RWPE1 (cell line): Measurements from ENCODE around the gene NODAL.
A peak's percentile ranks its signal among the peaks of the same experiment; 100 is the strongest.

Source experiments
- CTCF ChIA-PET: fragments of 350-600 bp; sonication (Branson Sonifier 250); formaldehyde crosslinking; extraction: SDS; loops from one replicate; lab custom pipeline; 2021; lab: Yijun Ruan, JAX
- POLR2A ChIA-PET: fragments of 400-600 bp; formaldehyde crosslinking; extraction: SDS; loops from one replicate; lab custom pipeline; 2020; ENCODE audit warnings: antibody characterized with exemption; ENCODE audit not compliant: low non-redundant PET; lab: Yijun Ruan, JAX
- DNase-seq: peaks from one replicate; pipeline ENCODE4 v3.0.0; 2012; ENCODE audit warnings: low spot score
- H3K27ac ChIP-seq: fragments of 450-650 bp; 2 replicates; pipeline ENCODE4 v1.5.1; 2017
- TF ChIP-seq, protein P1 (sequence below): fragments of 450-650 bp; conservative IDR thresholded peaks from 2 replicates; pipeline ENCODE4 v1.5.1; 2017; ENCODE audit warnings: low read depth, mild to moderate bottlenecking

The NODAL gene

DNA sequence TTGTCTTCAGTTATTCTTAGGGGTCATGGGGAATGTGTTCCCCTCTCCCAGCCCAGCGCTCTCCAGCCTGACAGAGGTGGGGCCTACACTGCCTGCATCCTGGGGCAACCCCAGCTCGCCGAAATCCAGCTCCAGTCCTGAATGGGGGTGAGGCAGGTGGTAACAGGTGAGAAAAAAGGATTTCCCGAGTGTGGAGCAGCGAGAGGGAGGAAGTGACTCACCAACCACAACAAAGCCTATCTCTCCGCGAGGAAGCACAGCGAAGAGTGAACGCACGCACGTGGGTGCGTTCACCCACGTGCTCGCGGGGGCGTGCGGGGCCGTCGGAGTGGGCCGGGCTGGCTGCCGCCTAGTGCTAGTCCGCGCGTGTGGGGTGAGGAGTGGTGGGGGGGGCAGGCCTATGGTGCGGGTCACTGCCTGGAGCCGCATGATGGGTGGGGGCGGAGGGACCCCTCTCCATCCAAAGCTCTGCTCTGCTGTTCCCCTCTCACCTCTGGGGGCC lies 36.2 kb upstream of the NODAL start:
- DNase-seq: peak; percentile 87
- POLR2A ChIA-PET: no interaction called here
- TF ChIP-seq, protein P1, sequence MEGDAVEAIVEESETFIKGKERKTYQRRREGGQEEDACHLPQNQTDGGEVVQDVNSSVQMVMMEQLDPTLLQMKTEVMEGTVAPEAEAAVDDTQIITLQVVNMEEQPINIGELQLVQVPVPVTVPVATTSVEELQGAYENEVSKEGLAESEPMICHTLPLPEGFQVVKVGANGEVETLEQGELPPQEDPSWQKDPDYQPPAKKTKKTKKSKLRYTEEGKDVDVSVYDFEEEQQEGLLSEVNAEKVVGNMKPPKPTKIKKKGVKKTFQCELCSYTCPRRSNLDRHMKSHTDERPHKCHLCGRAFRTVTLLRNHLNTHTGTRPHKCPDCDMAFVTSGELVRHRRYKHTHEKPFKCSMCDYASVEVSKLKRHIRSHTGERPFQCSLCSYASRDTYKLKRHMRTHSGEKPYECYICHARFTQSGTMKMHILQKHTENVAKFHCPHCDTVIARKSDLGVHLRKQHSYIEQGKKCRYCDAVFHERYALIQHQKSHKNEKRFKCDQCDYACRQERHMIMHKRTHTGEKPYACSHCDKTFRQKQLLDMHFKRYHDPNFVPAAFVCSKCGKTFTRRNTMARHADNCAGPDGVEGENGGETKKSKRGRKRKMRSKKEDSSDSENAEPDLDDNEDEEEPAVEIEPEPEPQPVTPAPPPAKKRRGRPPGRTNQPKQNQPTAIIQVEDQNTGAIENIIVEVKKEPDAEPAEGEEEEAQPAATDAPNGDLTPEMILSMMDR: no peak
- no peak overlapping the region for H3K27ac ChIP-seq
- CTCF ChIA-PET: interaction anchor here (0.6 to 3.6 kb wide), 5 partner anchors 16 to 681 kb away, joined by 3 to 18 read pairs (median 4); no protein-coding TSS in a partner anchor

DNA sequence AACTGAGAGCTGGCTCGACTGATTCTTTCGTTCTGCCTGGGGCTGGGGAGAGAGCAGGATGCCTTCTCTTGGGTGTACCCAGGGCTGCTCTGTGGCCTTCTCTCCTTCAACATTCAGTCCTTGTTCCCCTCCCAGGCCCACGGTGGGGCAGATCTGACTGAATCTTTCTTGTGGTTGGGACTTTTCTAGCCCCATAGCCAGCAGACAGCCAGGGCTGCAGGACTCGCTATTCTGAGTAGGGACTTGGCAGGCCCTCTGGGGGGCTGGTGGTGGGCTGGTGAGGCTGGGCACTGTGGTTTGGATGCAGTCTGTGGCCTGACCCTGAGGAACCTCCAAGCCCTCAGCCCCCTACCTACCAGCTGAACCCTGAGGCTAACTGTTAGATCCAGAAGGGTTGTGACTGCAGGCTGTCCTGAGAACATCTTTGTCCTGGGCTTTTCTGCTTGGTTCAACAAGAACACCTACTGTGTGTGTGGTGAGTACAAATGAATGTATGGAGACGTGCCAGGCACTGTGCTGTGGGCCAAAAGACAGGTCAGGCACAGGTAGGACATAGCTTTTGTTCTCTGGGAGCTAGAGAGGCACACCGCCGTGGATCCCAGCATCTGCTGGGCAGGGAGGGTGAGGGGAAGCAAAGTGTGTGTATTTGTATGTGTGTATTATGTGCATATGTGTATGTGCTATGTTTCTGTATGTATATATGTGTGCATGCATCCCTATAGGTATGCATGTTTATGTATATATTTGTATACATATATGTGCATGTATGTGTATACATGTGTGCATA lies 35.0 kb upstream of the NODAL start:
- ChIA-PET CTCF (interaction anchor here (0.5 to 3.6 kb wide), 5 partner anchors 15 to 284 kb away, joined by 3 to 18 read pairs (median 3); no protein-coding TSS in a partner anchor), POLR2A (no interaction called here)
- DNase-seq: no peak
- no peak overlapping the region for H3K27ac ChIP-seq
- TF ChIP-seq, protein P1: no peak

DNA sequence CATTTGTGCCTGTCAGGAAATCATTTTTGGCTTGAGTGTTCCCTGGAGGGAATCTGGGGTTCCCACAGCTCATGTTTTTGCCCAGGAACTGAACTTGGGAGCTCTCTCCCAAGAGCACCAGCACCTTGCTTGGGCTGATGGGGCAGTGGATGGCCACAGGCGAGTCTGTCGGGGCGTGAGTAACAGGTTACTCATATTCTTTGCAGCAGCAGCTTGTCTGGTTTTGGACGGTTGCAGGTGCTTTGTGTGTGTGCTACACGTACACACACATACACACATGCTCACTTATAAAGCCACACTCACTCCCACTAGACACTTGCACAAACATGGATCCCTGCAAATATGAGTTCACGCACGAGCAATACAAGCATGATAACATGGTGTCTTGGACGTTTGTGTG lies 34.2 kb upstream of the NODAL start:
- peak; percentile 82 for DNase-seq
- ChIA-PET POLR2A (no interaction called here), CTCF (interaction anchor here (0.5 to 3.6 kb wide), 6 partner anchors 14 to 772 kb away, joined by 3 to 18 read pairs (median 3); no protein-coding TSS in a partner anchor)
- TF ChIP-seq, protein P1: no peak
- no peak overlapping the region for H3K27ac ChIP-seq

DNA sequence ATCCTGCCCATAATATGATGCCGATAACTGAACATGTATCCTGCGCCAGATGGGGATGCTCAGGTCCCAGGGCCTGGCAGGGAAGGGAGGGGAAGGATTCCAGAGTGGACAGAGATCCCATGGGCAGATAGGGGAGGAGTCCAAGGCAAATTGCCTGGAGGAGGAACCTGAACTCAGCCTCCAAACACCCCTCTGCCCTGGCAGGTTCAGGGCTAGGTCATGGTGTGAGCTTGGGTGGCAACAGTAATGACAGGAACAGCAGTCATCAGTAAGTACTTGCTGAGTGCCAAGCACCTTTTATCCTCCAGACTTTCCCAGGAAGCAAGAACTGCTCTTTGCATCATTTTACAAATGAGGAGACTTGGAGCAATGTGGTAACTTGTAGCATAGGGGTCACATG lies 33.3 kb upstream of the NODAL start:
- TF ChIP-seq, protein P1: no peak
- ChIA-PET CTCF (interaction anchor here (0.6 to 3.6 kb wide), 2 partner anchors 13 to 1095 kb away, joined by 4 to 18 read pairs; no protein-coding TSS in a partner anchor), POLR2A (no interaction called here)
- DNase-seq: no peak
- H3K27ac ChIP-seq: no peak overlapping the region

DNA sequence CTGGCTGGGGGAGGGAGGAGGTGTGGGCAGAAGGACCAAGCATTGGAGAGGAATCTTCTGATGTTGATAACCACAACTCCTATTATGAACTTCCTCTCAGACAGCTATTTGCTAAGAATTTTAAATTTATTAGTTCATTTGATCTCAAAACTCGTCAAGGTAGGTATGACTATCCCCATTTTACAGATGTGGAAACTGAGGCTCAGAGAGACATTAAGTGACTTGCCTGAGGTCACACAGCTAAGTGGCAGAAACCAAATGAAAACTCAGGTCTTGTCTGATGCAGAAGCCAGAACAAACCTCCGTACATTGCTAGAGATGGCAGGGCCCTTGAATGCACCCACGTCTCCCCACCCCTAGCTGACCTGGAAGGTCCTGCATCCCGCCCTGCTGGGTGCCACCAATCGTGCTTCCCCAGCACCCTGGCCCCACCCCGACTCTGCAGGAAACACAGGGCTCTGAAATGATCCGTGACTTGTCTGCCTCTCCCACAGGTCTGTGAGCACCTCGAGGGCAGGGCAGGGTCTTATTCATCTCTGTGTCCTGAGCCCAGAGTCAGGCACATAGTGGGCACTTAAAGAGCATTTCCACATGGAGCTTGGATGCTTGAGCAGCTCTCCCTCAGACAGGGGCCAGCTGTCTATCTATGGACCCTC lies 31.4 kb upstream of the NODAL start:
- H3K27ac ChIP-seq: no peak overlapping the region
- ChIA-PET POLR2A (no interaction called here), CTCF (interaction anchor here (0.8 kb wide), 1 partner anchor 11 kb away, joined by 4 read pairs; no protein-coding TSS in a partner anchor)
- TF ChIP-seq, protein P1: no peak
- DNase-seq: no peak

DNA sequence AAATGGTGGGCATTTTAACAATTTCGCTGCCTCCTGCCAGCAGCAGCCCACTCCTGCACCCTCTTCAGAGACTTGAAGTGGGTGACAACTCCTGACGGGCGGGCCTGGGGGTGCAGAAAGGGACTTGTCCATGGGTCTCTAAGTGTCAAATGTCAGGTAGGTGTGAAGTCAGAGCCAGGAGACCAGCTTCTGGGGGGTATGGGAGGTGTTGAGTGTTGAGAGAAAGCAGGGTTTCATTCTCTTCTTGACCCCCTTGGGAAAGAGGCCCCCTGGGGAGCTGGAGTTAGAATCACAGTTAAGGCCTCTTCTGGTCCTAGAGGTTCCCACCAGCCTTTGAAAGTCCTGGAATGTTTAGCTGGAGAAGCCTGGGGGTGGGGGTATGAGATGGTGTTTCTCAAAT lies 25.5 kb upstream of the NODAL start:
- no peak overlapping the region for H3K27ac ChIP-seq
- TF ChIP-seq, protein P1: no peak
- no peak for DNase-seq
- ChIA-PET CTCF (interaction anchor here (0.6 to 0.7 kb wide), 2 partner anchors 435 to 508 kb away, joined by 3 read pairs; no protein-coding TSS in a partner anchor), POLR2A (no interaction called here)
